KMS-11 (cell line): Measurements from ENCODE around the gene SAFB.
"Not testable (repeated sequence)": the region's sequence is repeated elsewhere in the genome, so short reads cannot be mapped to it uniquely, and the experiment has no call there.

ENCODE experiments used
- H2AFZ ChIP-seq: fragments of 200-600 bp; sonication (generic); 2 replicates; pipeline ENCODE4 v1.6.1; 2016; ENCODE audit warnings: antibody characterized with exemption, mixed run types, low read depth
- H3K27ac ChIP-seq: fragments of 200-600 bp; sonication (generic); 2 replicates; pipeline ENCODE4 v1.6.1; 2016; ENCODE audit warnings: mild to moderate bottlenecking, mixed run types
- H3K27me3 ChIP-seq: fragments of 200-600 bp; sonication (generic); 2 replicates; pipeline ENCODE4 v1.6.1; 2017; ENCODE audit warnings: mild to moderate bottlenecking, low read depth, mixed run types, moderate library complexity; ENCODE audit not compliant: insufficient read depth
- H3K36me3 ChIP-seq: fragments of 200-600 bp; sonication (generic); 2 replicates; pipeline ENCODE4 v1.6.1; 2017; ENCODE audit warnings: mild to moderate bottlenecking, mixed run types; ENCODE audit not compliant: insufficient read depth
- H3K4me1 ChIP-seq: fragments of 200-600 bp; sonication (generic); 2 replicates; pipeline ENCODE4 v1.6.1; 2016; ENCODE audit warnings: mild to moderate bottlenecking, low read depth, mixed run types; ENCODE audit not compliant: poor library complexity, severe bottlenecking
- H3K4me2 ChIP-seq: fragments of 200-600 bp; sonication (generic); 2 replicates; pipeline ENCODE4 v1.7.0; 2016; ENCODE audit warnings: mild to moderate bottlenecking, mixed run types
- H3K4me3 ChIP-seq: fragments of 200-600 bp; sonication (generic); IDR thresholded peaks from 2 replicates; pipeline ENCODE4 v1.6.1; 2017; ENCODE audit warnings: low read depth, low read length, mixed read lengths; ENCODE audit not compliant: insufficient read depth
- H3K79me2 ChIP-seq: fragments of 200-600 bp; sonication (generic); 2 replicates; pipeline ENCODE4 v1.6.1; 2016; ENCODE audit warnings: low read depth, mixed run types; ENCODE audit not compliant: insufficient read depth
- H3K9ac ChIP-seq: fragments of 200-600 bp; sonication (generic); 2 replicates; pipeline ENCODE4 v1.6.1; 2016; ENCODE audit warnings: mild to moderate bottlenecking, mixed run types
- H4K20me1 ChIP-seq: fragments of 200-600 bp; sonication (generic); 2 replicates; pipeline ENCODE4 v1.6.1; 2016; ENCODE audit warnings: mild to moderate bottlenecking, mixed run types; ENCODE audit not compliant: insufficient read depth
- TF ChIP-seq, protein P1 (sequence below): fragments of 200-600 bp; sonication (generic); conservative IDR thresholded peaks from 2 replicates; pipeline ENCODE4 v1.6.1; 2017; ENCODE audit warnings: low read depth, mild to moderate bottlenecking, antibody characterized with exemption, low read length, moderate library complexity, mixed read lengths

The SAFB gene

DNA sequence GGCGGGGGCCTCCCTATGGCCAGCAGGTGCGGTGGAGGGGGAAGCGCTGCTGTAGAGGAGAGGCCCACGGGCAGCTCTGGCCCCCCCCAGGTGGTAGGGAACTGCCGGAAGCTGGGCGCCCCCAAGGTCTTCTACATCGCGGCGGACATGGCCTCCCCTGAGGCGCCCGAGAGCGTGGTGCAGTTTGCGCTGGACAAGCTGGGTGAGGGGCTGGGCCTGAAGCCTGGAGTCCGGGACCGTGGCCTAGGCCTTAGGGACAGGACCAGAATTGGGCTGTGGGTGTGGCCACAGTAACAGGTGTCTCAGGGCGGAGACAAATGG, 63.4 kb downstream of the SAFB start:
- Histone ChIP-seq H3K4me3 (no peak overlapping the region), H3K27me3 (peaks cover 3% of the 10 kb centered on the region; the same call in 1 of the 2 replicates), H2AFZ (peak overlapping the region; percentile 77; the same call in 1 of the 2 replicates), H3K79me2 (peaks cover 12% of the 10 kb centered on the region), H3K4me1 (peaks cover 12% of the 10 kb centered on the region), H4K20me1 (no peaks in the 10 kb centered on the region), H3K27ac (no peak overlapping the region), H3K9ac (peak overlapping the region; percentile 49; the same call in 1 of the 2 replicates), H3K4me2 (peak overlapping the region; percentile 13; the same call in 1 of the 2 replicates), H3K36me3 (no peaks in the 10 kb centered on the region)
- TF ChIP-seq, protein P1, sequence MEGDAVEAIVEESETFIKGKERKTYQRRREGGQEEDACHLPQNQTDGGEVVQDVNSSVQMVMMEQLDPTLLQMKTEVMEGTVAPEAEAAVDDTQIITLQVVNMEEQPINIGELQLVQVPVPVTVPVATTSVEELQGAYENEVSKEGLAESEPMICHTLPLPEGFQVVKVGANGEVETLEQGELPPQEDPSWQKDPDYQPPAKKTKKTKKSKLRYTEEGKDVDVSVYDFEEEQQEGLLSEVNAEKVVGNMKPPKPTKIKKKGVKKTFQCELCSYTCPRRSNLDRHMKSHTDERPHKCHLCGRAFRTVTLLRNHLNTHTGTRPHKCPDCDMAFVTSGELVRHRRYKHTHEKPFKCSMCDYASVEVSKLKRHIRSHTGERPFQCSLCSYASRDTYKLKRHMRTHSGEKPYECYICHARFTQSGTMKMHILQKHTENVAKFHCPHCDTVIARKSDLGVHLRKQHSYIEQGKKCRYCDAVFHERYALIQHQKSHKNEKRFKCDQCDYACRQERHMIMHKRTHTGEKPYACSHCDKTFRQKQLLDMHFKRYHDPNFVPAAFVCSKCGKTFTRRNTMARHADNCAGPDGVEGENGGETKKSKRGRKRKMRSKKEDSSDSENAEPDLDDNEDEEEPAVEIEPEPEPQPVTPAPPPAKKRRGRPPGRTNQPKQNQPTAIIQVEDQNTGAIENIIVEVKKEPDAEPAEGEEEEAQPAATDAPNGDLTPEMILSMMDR, result no peak

DNA sequence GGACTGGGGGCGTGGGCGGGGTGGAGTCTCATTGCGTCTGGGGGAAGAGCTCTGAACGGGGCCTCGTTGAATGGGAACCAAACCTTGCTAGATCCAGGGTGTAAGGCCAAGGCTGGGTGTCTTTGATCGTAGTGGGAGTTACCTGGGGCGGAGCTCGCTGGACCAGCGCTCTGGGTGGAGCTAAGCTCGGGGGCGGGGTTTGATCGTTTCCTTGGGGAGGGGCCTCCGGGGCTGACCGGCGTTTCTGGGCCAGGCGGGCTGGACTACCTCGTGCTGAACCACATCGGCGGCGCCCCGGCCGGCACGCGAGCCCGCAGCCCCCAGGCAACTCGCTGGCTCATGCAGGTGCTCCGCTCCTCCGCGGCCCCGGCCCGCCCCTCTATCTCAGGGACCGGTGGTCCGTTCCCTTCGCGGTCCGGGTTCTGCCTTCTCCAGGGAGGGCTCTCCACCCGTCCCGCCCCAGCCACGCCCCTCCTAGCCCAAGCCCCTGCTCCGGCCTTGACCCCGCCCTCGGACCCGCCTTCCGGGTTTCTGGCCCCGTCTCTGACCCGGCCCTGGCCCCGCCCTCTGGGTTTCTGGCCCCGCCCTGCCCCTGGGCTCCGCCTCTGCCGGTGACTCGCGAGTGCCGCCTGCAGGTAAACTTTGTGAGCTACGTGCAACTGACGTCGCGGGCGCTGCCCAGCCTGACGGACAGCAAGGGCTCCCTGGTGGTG, 63.9 kb downstream of the SAFB start:
- Histone ChIP-seq H3K36me3 (no peaks in the 10 kb centered on the region), H3K4me2 (peak overlapping the region; percentile 13; the same call in 1 of the 2 replicates), H3K4me1 (peaks cover 12% of the 10 kb centered on the region), H3K4me3 (no peak overlapping the region), H3K79me2 (peaks cover 17% of the 10 kb centered on the region), H4K20me1 (peaks cover under 1% of the 10 kb centered on the region; the same call in 1 of the 2 replicates), H3K27ac (peak overlapping the region; percentile 50; the same call in 1 of the 2 replicates), H2AFZ (peak overlapping the region; percentile 77; the same call in 1 of the 2 replicates), H3K27me3 (no peaks in the 10 kb centered on the region; the same call in 1 of the 2 replicates), H3K9ac (peak overlapping the region; percentile 49; the same call in 1 of the 2 replicates)
- TF ChIP-seq, protein P1, result peak; percentile 78

DNA sequence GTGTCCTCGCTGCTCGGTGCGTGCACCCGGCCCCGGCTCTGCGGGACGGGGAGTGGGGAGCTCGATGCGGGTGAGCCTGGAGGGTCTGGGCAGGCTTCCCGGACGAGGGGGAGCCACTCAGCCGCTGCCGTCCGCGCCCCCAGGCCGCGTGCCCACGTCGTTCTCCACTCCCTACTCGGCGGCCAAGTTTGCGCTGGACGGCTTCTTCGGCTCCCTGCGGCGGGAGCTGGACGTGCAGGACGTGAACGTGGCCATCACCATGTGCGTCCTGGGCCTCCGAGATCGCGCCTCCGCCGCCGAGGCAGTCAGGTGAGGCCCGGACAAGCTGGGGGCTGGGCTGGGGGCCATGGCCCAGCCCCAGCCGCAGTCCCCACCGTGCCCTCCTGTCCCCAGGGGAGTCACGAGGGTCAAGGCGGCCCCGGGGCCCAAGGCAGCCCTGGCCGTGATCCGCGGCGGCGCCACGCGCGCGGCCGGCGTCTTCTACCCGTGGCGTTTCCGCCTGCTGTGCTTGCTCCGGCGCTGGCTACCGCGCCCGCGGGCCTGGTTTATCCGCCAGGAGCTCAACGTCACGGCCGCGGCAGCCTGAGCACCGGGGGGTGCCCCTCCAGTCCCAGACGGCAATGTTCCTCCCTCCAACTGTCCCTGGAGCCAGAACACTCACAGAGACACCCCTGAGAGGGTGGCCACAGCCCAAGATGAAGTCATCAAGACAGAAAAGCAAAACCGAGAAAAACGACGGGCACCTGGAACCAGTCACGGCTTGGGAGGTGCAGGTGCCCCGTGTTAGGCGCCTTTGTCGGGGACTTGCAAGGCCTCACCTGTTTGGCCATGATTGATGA, 64.7 kb downstream of the SAFB start:
- no peak overlapping the region for H2AFZ ChIP-seq
- peaks cover 12% of the 10 kb centered on the region for H3K4me1 ChIP-seq
- TF ChIP-seq, protein P1, result peak; percentile 33; the same call in 1 of the 2 replicates
- H3K79me2 ChIP-seq, result peaks cover 25% of the 10 kb centered on the region
- no peaks in the 10 kb centered on the region for H3K36me3 ChIP-seq
- no peak overlapping the region for H3K4me3 ChIP-seq
- H3K27ac ChIP-seq, result no peak overlapping the region
- H3K9ac ChIP-seq, result no peak overlapping the region; the same call in 1 of the 2 replicates
- no peaks in the 10 kb centered on the region for H3K27me3 ChIP-seq
- no peak overlapping the region for H3K4me2 ChIP-seq
- H4K20me1 ChIP-seq, result peaks cover 6% of the 10 kb centered on the region; the same call in 1 of the 2 replicates

DNA sequence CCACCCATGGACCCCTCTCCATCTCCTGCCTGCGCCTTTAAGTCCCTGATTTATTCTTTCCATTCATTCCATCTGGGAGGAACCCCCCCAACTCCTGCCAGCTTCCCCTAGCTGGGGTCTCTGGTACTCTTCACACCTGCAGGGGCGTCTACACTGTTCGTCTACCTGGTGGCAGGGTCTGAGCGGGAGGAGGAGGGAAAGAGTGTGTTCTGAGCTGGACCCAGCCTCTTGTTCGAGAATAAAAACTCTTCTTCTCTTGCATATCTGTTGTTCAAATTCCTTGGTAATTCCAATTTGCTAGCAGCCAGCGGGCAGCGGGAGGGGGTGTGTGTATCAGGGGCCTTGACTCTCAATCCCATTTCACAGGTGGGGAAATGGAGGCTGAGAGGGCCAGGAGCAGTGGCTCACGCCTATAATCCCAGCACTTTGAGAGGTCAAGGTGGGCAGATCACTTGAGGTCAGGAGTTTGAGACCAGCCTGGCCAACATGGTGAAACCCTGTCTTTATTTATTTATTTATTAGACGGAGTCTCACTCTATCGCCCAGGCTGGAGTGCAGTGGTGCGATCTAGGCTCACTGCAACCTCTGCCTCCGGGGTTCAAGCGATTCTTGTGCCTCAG, 65.5 kb downstream of the SAFB start:
- not testable (repeated sequence) for H3K4me3 ChIP-seq, H3K36me3 ChIP-seq, H2AFZ ChIP-seq, H3K9ac ChIP-seq, H3K27ac ChIP-seq, H3K27me3 ChIP-seq, H4K20me1 ChIP-seq, H3K4me2 ChIP-seq
- peaks cover 33% of the 10 kb centered on the region for H3K79me2 ChIP-seq
- H3K4me1 ChIP-seq, result peaks cover 12% of the 10 kb centered on the region
